HepG2 (cell line): ENCODE results near the gene PAX4. TPM values are rescaled to one million over a fixed set of nuclear protein-coding genes. Genes with fewer than 3 reads are reported as not detected.

Experiments used
- ARNT ChIP-seq: fragments of 450-650 bp; IDR thresholded peaks from 2 replicates; pipeline ENCODE4 v1.6.1; 2017
- BCL6 ChIP-seq: IDR thresholded peaks from 2 replicates; pipeline ENCODE4 v1.6.1; 2016; ENCODE audit warnings: missing genetic modification reagents, missing compliant biosample characterization
- HOXA9 ChIP-seq: sonication (generic); formaldehyde crosslinking; IDR thresholded peaks from 2 replicates; pipeline ENCODE4 v1.8.1; 2022; ENCODE audit warnings: missing genetic modification reagents, mild to moderate bottlenecking, moderate library complexity, borderline replicate concordance
- IKZF5 ChIP-seq: IDR thresholded peaks from 2 replicates; pipeline ENCODE4 v1.6.1; 2018; ENCODE audit warnings: missing genetic modification reagents, mild to moderate bottlenecking, missing compliant biosample characterization
- NCOA5 ChIP-seq: sonication (generic); formaldehyde crosslinking; IDR thresholded peaks from 2 replicates; pipeline ENCODE4 v1.4.0; 2020; ENCODE audit warnings: missing genetic modification reagents
- NR0B2 ChIP-seq: sonication (generic); formaldehyde crosslinking; IDR thresholded peaks from 2 replicates; pipeline ENCODE4 v1.4.0; 2020; ENCODE audit warnings: mild to moderate bottlenecking, missing genetic modification reagents
- PCBP1 ChIP-seq: fragments of 200-400 bp; formaldehyde crosslinking; IDR thresholded peaks from 2 replicates; pipeline ENCODE4 v1.6.1; 2017; ENCODE audit warnings: mild to moderate bottlenecking, low read depth, low read length, borderline replicate concordance
- PRPF4 ChIP-seq: fragments of 200-400 bp; formaldehyde crosslinking; IDR thresholded peaks from 2 replicates; pipeline ENCODE4 v1.6.1; 2016; ENCODE audit warnings: low read length, low read depth; ENCODE audit not compliant: poor library complexity, severe bottlenecking
- SIX4 ChIP-seq: sonication (generic); formaldehyde crosslinking; IDR thresholded peaks from 2 replicates; pipeline ENCODE4 v1.4.0; 2020; ENCODE audit warnings: missing genetic modification reagents
- TARDBP ChIP-seq: sonication (generic); formaldehyde crosslinking; IDR thresholded peaks from 2 replicates; pipeline ENCODE4 v1.8.0; 2022; ENCODE audit warnings: mild to moderate bottlenecking, missing genetic modification reagents
- TCF7 ChIP-seq: sonication (generic); IDR thresholded peaks from 2 replicates; pipeline ENCODE4 v1.6.1; 2016; ENCODE audit warnings: antibody characterized with exemption, low read depth
- ZBTB33 ChIP-seq: sonication (generic); formaldehyde crosslinking; IDR thresholded peaks from 2 replicates; pipeline ENCODE4 v1.4.0; 2020; ENCODE audit warnings: missing genetic modification reagents
- ZNF205 ChIP-seq: IDR thresholded peaks from 2 replicates; pipeline ENCODE4 v1.6.1; 2018; ENCODE audit warnings: missing biosample characterization, missing genetic modification reagents
- ZNF24 ChIP-seq: fragments of 450-650 bp; IDR thresholded peaks from 2 replicates; pipeline ENCODE4 v1.6.1; 2017; ENCODE audit warnings: antibody characterized with exemption, mild to moderate bottlenecking
- ZNF256 ChIP-seq: sonication (generic); formaldehyde crosslinking; conservative IDR thresholded peaks from 2 replicates; pipeline ENCODE4 v1.4.0; 2020; ENCODE audit warnings: missing genetic modification reagents
- ZNF549 ChIP-seq: sonication (generic); formaldehyde crosslinking; IDR thresholded peaks from 2 replicates; pipeline ENCODE4 v1.5.0; 2020; ENCODE audit warnings: missing genetic modification reagents
- ZNF550 ChIP-seq: sonication (generic); formaldehyde crosslinking; IDR thresholded peaks from 2 replicates; pipeline ENCODE4 v1.4.0; 2020; ENCODE audit warnings: mild to moderate bottlenecking, missing genetic modification reagents, borderline replicate concordance
- ZNF567 ChIP-seq: sonication (generic); formaldehyde crosslinking; IDR thresholded peaks from 2 replicates; pipeline ENCODE4 v1.8.1; 2023; ENCODE audit warnings: mild to moderate bottlenecking, missing genetic modification reagents, borderline replicate concordance
- ZNF713 ChIP-seq: sonication (generic); formaldehyde crosslinking; IDR thresholded peaks from 2 replicates; pipeline ENCODE4 v1.4.0; 2020; ENCODE audit warnings: mild to moderate bottlenecking, missing genetic modification reagents
- ZNF772 ChIP-seq: sonication (generic); formaldehyde crosslinking; IDR thresholded peaks from 2 replicates; pipeline ENCODE4 v1.5.0; 2020; ENCODE audit warnings: mild to moderate bottlenecking, missing genetic modification reagents
- polyA plus RNA-seq, 8 experiments: library from polyadenylated mRNA; depleted of rRNA in 3 of 8; stranded (reverse) in 7 of 8; unstranded in 1 of 8; fragments of >200 nt; fragmentation: Illumina TruSeq in 4 of 8; extraction: Trizol in 4 of 8; gene quantifications; 2 replicates each; pipeline versions ENCODE4 v1.2.1 to v1.2.3, GENCODE V29; 2011 to 2016; ENCODE audit warnings: low read depth in 4 of 8, missing spikeins in 1 of 8, mixed read lengths in 1 of 8; ENCODE audit not compliant: insufficient read depth in 1 of 8
- total RNA-seq, 5 experiments: library from RNA; depleted of rRNA; stranded (reverse); fragments of >200 nt; fragmentation: Illumina TruSeq; extraction: Trizol; gene quantifications; 2 replicates each; pipeline ENCODE4 v1.2.3, GENCODE V29; 2016; ENCODE audit warnings: low read depth in 1 of 5
- TF ChIP-seq, protein P1 (sequence below): sonication (generic); formaldehyde crosslinking; IDR thresholded peaks from 2 replicates; pipeline ENCODE4 v1.4.0; 2020; ENCODE audit warnings: missing genetic modification reagents
- TF ChIP-seq, protein P2 (sequence below): sonication (generic); formaldehyde crosslinking; IDR thresholded peaks from 2 replicates; pipeline ENCODE4 v1.5.0; 2020; ENCODE audit warnings: mild to moderate bottlenecking, low read depth, missing genetic modification reagents, borderline replicate concordance
- TF ChIP-seq, protein P3 (sequence below): sonication (generic); formaldehyde crosslinking; conservative IDR thresholded peaks from 2 replicates; pipeline ENCODE4 v1.4.0; 2020; ENCODE audit warnings: missing genetic modification reagents

Gene PAX4
- total and polyA plus RNA-seq, 2 of the 13 experiments (the other 11 are each of a cell fraction or from before 2014, with no cell fraction given) = not detected

GRCh38 chr7:127651556-127652332 is 33.8 kb upstream of the PAX4 start, which contains the start of gene SND1 (continued):
- peak; percentile 41; the same call in 1 of the 2 replicates for TF ChIP-seq IKZF5 (CRISPR knock-in tag)
- TF ChIP-seq, protein P1, sequence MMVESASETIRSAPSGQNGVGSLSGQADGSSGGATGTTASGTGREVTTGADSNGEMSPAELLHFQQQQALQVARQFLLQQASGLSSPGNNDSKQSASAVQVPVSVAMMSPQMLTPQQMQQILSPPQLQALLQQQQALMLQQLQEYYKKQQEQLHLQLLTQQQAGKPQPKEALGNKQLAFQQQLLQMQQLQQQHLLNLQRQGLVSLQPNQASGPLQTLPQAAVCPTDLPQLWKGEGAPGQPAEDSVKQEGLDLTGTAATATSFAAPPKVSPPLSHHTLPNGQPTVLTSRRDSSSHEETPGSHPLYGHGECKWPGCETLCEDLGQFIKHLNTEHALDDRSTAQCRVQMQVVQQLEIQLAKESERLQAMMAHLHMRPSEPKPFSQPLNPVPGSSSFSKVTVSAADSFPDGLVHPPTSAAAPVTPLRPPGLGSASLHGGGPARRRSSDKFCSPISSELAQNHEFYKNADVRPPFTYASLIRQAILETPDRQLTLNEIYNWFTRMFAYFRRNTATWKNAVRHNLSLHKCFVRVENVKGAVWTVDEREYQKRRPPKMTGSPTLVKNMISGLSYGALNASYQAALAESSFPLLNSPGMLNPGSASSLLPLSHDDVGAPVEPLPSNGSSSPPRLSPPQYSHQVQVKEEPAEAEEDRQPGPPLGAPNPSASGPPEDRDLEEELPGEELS (CRISPR knock-in tag) = peak; percentile 40; the same call in 1 of the 2 replicates
- TF ChIP-seq ZNF772 = peak; percentile 93; the same call in 1 of the 2 replicates
- TF ChIP-seq ZNF567 (CRISPR knock-in tag) = no peak; the same call in 1 of the 2 replicates
- TF ChIP-seq ZNF256 (CRISPR knock-in tag) = peak; percentile 46; the same call in 1 of the 2 replicates
- TF ChIP-seq NCOA5 (CRISPR knock-in tag) = no peak
- peak; percentile 57; the same call in 1 of the 2 replicates for TF ChIP-seq TARDBP (CRISPR knock-in tag)
- TF ChIP-seq, protein P2, sequence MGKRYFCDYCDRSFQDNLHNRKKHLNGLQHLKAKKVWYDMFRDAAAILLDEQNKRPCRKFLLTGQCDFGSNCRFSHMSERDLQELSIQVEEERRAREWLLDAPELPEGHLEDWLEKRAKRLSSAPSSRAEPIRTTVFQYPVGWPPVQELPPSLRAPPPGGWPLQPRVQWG (CRISPR knock-in tag) = no peak
- no peak; the same call in 1 of the 2 replicates for TF ChIP-seq ZBTB33 (CRISPR knock-in tag)
- peak; percentile 6 for TF ChIP-seq PRPF4
- 0 out of 2 replicates have a peak, but pooled peaks have one; percentile 20 for TF ChIP-seq BCL6 (CRISPR knock-in tag)
- TF ChIP-seq, protein P3, sequence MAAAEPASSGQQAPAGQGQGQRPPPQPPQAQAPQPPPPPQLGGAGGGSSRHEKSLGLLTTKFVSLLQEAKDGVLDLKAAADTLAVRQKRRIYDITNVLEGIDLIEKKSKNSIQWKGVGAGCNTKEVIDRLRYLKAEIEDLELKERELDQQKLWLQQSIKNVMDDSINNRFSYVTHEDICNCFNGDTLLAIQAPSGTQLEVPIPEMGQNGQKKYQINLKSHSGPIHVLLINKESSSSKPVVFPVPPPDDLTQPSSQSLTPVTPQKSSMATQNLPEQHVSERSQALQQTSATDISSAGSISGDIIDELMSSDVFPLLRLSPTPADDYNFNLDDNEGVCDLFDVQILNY = 0 out of 2 replicates have a peak, but pooled peaks have one; percentile 47
- TF ChIP-seq ZNF205 (CRISPR knock-in tag) = no peak
- TF ChIP-seq ZNF550 = no peak
- TF ChIP-seq SIX4 = peak; percentile 31; the same call in 1 of the 2 replicates
- no peak for TF ChIP-seq ARNT
- no peak for TF ChIP-seq ZNF549 (CRISPR knock-in tag)
- no peak; the same call in none of the 2 replicates for TF ChIP-seq NR0B2
- TF ChIP-seq TCF7 = no peak
- TF ChIP-seq ZNF713 (CRISPR knock-in tag) = no peak
- TF ChIP-seq PCBP1 = 0 out of 2 replicates have a peak, but pooled peaks have one; percentile 61
- no peak for TF ChIP-seq ZNF24
- 0 out of 2 replicates have a peak, but pooled peaks have one; percentile 64 for TF ChIP-seq HOXA9
